Glutamatergic neuron (in vitro differentiated cells): Measurements from ENCODE around the gene WFDC1. TPM values are rescaled to one million over a fixed set of nuclear protein-coding genes. Genes with fewer than 3 reads are reported as not detected.

Experiments
- DNase-seq: peaks from one replicate; pipeline ENCODE4 v3.0.0; 2022
- H3K27ac Mint-ChIP-seq: one replicate; pipeline ENCODE4 v1.8.0; 2020; ENCODE audit warnings: mild to moderate bottlenecking, mixed read lengths, inconsistent platforms; ENCODE audit not compliant: unreplicated experiment
- H3K27me3 Mint-ChIP-seq: one replicate; pipeline ENCODE4 v1.8.0; 2020; ENCODE audit warnings: mild to moderate bottlenecking, moderate library complexity, mixed read lengths, inconsistent platforms; ENCODE audit not compliant: unreplicated experiment
- H3K36me3 Mint-ChIP-seq: one replicate; pipeline ENCODE4 v1.8.0; 2020; ENCODE audit warnings: mild to moderate bottlenecking, mixed read lengths, inconsistent platforms; ENCODE audit not compliant: unreplicated experiment
- H3K4me1 Mint-ChIP-seq: one replicate; pipeline ENCODE4 v1.8.0; 2020; ENCODE audit warnings: mild to moderate bottlenecking, low read depth, mixed read lengths, inconsistent platforms; ENCODE audit not compliant: unreplicated experiment
- H3K4me3 Mint-ChIP-seq: one replicate; pipeline ENCODE4 v1.8.0; 2020; ENCODE audit warnings: mild to moderate bottlenecking, mixed read lengths, inconsistent platforms; ENCODE audit not compliant: unreplicated experiment
- H3K9me3 Mint-ChIP-seq: one replicate; pipeline ENCODE4 v1.8.0; 2020; ENCODE audit warnings: mild to moderate bottlenecking, moderate library complexity, mixed read lengths, inconsistent platforms; ENCODE audit not compliant: unreplicated experiment
- CTCF ChIP-seq: fragments of 200-600 bp; sonication (generic); IDR thresholded peaks from one replicate; pipeline ENCODE4 v1.5.0; 2021; ENCODE audit not compliant: partially characterized antibody, unreplicated experiment
- total RNA-seq: library from RNA; stranded (reverse); fragmentation: NEBNext Ultra II Directional; extraction: Animal tissue kit (Norgen Biotek cat#: 25700); gene quantifications from one replicate; pipeline ENCODE4 v1.2.1, GENCODE V29; 2021; ENCODE audit not compliant: unreplicated experiment

The WFDC1 gene
- total RNA-seq, 1 donor from 2014 or later = 0.93 TPM

GRCh38 chr16:84329016-84329415 is 34.3 kb downstream of the WFDC1 start:
- peaks cover 4% of the 10 kb centered on the region for H3K4me1 Mint-ChIP-seq
- no peak overlapping the region for H3K27ac Mint-ChIP-seq
- H3K27me3 Mint-ChIP-seq = peaks cover 9% of the 10 kb centered on the region
- no peak for DNase-seq
- no peak for TF ChIP-seq CTCF
- no peaks in the 10 kb centered on the region for H3K36me3 Mint-ChIP-seq
- H3K9me3 Mint-ChIP-seq = peaks cover 6% of the 10 kb centered on the region
- no peak overlapping the region for H3K4me3 Mint-ChIP-seq

- Mint-ChIP-seq H3K4me3 (no peak overlapping the region), H3K27me3 (peaks cover 9% of the 10 kb centered on the region), H3K27ac (no peak overlapping the region), H3K36me3 (peaks cover 2% of the 10 kb centered on the region), H3K9me3 (peaks cover 7% of the 10 kb centered on the region), H3K4me1 (peaks cover 4% of the 10 kb centered on the region)
- no peak for TF ChIP-seq CTCF
- DNase-seq = no peak
Measured at GRCh38 chr16:84329843-84330684, 35.4 kb downstream of the WFDC1 start.

GRCh38 chr16:84330685-84331050 is 36.0 kb downstream of the WFDC1 start:
- Mint-ChIP-seq H3K4me1 (peaks cover 4% of the 10 kb centered on the region), H3K27ac (no peak overlapping the region), H3K27me3 (peaks cover 9% of the 10 kb centered on the region), H3K4me3 (no peak overlapping the region), H3K9me3 (peaks cover 10% of the 10 kb centered on the region), H3K36me3 (peaks cover 8% of the 10 kb centered on the region)
- no peak for DNase-seq
- TF ChIP-seq CTCF = no peak

- H3K27me3 Mint-ChIP-seq = peaks cover 9% of the 10 kb centered on the region
- H3K4me1 Mint-ChIP-seq = peaks cover 4% of the 10 kb centered on the region
- peaks cover 13% of the 10 kb centered on the region for H3K9me3 Mint-ChIP-seq
- H3K27ac Mint-ChIP-seq = no peak overlapping the region
- H3K4me3 Mint-ChIP-seq = no peak overlapping the region
- no peak for DNase-seq
- TF ChIP-seq CTCF = no peak
- peaks cover 16% of the 10 kb centered on the region for H3K36me3 Mint-ChIP-seq
Measured at GRCh38 chr16:84331998-84332780, 37.5 kb downstream of the WFDC1 start.
